H1 (cell line): Measurements from ENCODE around the gene AVPR1A. TPM values are rescaled to one million over a fixed set of nuclear protein-coding genes. Genes with fewer than 3 reads are reported as not detected.

Source experiments
- CTCF ChIA-PET: fragments of 300-600 bp; sonication (Branson Sonifier 250); formaldehyde crosslinking; loops from one replicate; lab custom pipeline; 2021; ENCODE audit not compliant: partially characterized antibody; lab: Charles Lee
- POLR2A ChIA-PET: fragments of 300-600 bp; sonication (Branson Sonifier 250); formaldehyde crosslinking; loops from one replicate; lab custom pipeline; 2021; ENCODE audit warnings: inconsistent platforms; ENCODE audit not compliant: partially characterized antibody; lab: Charles Lee
- DNase-seq, 2 experiments: peaks; one replicate each; pipeline versions ENCODE4 v3.0.0 to v3.0.0-alpha.2; 2010 to 2022; ENCODE audit warnings: low spot score in 2 of 2, low read depth in 1 of 2, mixed read lengths in 1 of 2
- FAIRE-seq: peaks from 2 replicates; lab custom pipeline; 2011; peaks lifted over from hg19 to GRCh38; lab: Jason Lieb, UNC
- H2AFZ ChIP-seq: 2 replicates; pipeline ENCODE4 v1.8.1; 2012; ENCODE audit warnings: low read length, inconsistent platforms
- H2AK5ac ChIP-seq: 2 replicates; pipeline ENCODE4 v1.6.1; 2013; ENCODE audit warnings: low read depth, low read length
- H2BK120ac ChIP-seq: replicated peaks from 2 replicates; pipeline ENCODE3; 2013; ENCODE audit warnings: low read depth, low read length, inconsistent platforms
- H2BK12ac ChIP-seq: 2 replicates; pipeline ENCODE4 v1.6.1; 2013; ENCODE audit warnings: low read depth, low read length
- H2BK15ac ChIP-seq: 2 replicates; pipeline ENCODE4 v1.6.1; 2013; ENCODE audit warnings: low read length
- H2BK20ac ChIP-seq: 2 replicates; pipeline ENCODE4 v1.6.1; 2013; ENCODE audit warnings: low read length
- H2BK5ac ChIP-seq: 2 replicates; pipeline ENCODE4 v1.6.1; 2013; ENCODE audit warnings: low read depth, low read length
- H3K14ac ChIP-seq: 2 replicates; pipeline ENCODE4 v1.6.1; 2013; ENCODE audit warnings: inconsistent platforms; ENCODE audit not compliant: insufficient read length
- H3K18ac ChIP-seq: 2 replicates; pipeline ENCODE4 v1.6.1; 2013; ENCODE audit warnings: low read length; ENCODE audit errors: extremely low read depth
- H3K23ac ChIP-seq: 2 replicates; pipeline ENCODE4 v1.6.1; 2013; ENCODE audit warnings: inconsistent platforms; ENCODE audit not compliant: insufficient read length
- H3K23me2 ChIP-seq: 2 replicates; pipeline ENCODE4 v1.6.1; 2013; ENCODE audit warnings: low read depth, low read length
- H3K27ac ChIP-seq: 2 replicates; pipeline ENCODE4 v1.6.1; 2011; ENCODE audit warnings: low read depth, low read length, inconsistent platforms
- H3K27me3 ChIP-seq, 4 experiments: replicated peaks in 1 of 4; 1 replicate in 1 of 4; 2 replicates in 3 of 4; pipeline versions ENCODE4 v1.6.1 to v1.8.1; 2011 to 2013; ENCODE audit warnings: low read length in 3 of 4, mild to moderate bottlenecking in 3 of 4, inconsistent platforms in 2 of 4, mixed read lengths in 2 of 4, moderate library complexity in 1 of 4; ENCODE audit not compliant: control insufficient read depth in 3 of 4, insufficient read depth in 3 of 4; ENCODE audit errors: extremely low read depth in 1 of 4
- H3K36me3 ChIP-seq, 4 experiments: 2 replicates each; pipeline versions ENCODE4 v1.6.1 to v1.8.1; 2011 to 2013; ENCODE audit warnings: mild to moderate bottlenecking in 4 of 4, low read length in 3 of 4, moderate library complexity in 2 of 4, control low read depth in 1 of 4, inconsistent platforms in 1 of 4; ENCODE audit not compliant: insufficient read depth in 4 of 4, control insufficient read depth in 2 of 4
- H3K4ac ChIP-seq: replicated peaks from 2 replicates; pipeline ENCODE3; 2013; ENCODE audit warnings: low read length, low read depth, mixed read lengths, inconsistent platforms; ENCODE audit not compliant: insufficient read length
- H3K4me1 ChIP-seq, 4 experiments: replicated peaks in 1 of 4; 1 replicate in 1 of 4; 2 replicates in 3 of 4; pipeline versions ENCODE4 v1.6.1 to v1.8.1; 2011 to 2013; ENCODE audit warnings: low read length in 3 of 4, inconsistent platforms in 2 of 4, mixed read lengths in 1 of 4; ENCODE audit not compliant: insufficient read depth in 4 of 4, control insufficient read depth in 3 of 4
- H3K4me2 ChIP-seq, 2 experiments: 2 replicates each; pipeline versions ENCODE4 v1.6.1 to v1.8.1; 2011 to 2013; ENCODE audit warnings: low read depth in 2 of 2, low read length in 2 of 2, control low read depth in 1 of 2, inconsistent platforms in 1 of 2, mild to moderate bottlenecking in 1 of 2; ENCODE audit not compliant: insufficient read depth in 1 of 2
- H3K4me3 ChIP-seq, 4 experiments: fragments of 200-600, 300-600 bp in 1 of 4; sonication (generic), shearing (Covaris generic), sonication (Bioruptor Twin) in 1 of 4; 2 replicates each; pipeline versions ENCODE4 v1.5.1 to v1.8.1; 2011 to 2016; ENCODE audit warnings: low read length in 4 of 4, low read depth in 3 of 4, control low read depth in 2 of 4, inconsistent platforms in 2 of 4, mild to moderate bottlenecking in 2 of 4, mixed read lengths in 1 of 4, moderate library complexity in 1 of 4; ENCODE audit not compliant: insufficient read depth in 2 of 4; ENCODE audit errors: extremely low read depth in 1 of 4
- H3K56ac ChIP-seq: replicated peaks from 2 replicates; pipeline ENCODE3; 2013; ENCODE audit warnings: low read depth, mild to moderate bottlenecking, mixed read lengths, low read length, inconsistent platforms; ENCODE audit not compliant: insufficient read length
- H3K79me1 ChIP-seq: 2 replicates; pipeline ENCODE4 v1.6.1; 2013; ENCODE audit warnings: low read depth, low read length, control low read depth
- H3K79me2 ChIP-seq, 2 experiments: 2 replicates each; pipeline versions ENCODE4 v1.6.1 to v1.8.1; 2012 to 2013; ENCODE audit warnings: low read length in 2 of 2, mild to moderate bottlenecking in 2 of 2, inconsistent platforms in 1 of 2; ENCODE audit not compliant: insufficient read depth in 2 of 2, control insufficient read depth in 1 of 2
- H3K9ac ChIP-seq, 4 experiments: replicated peaks in 1 of 4; 1 replicate in 1 of 4; 2 replicates in 3 of 4; pipeline versions ENCODE4 v1.6.1 to v1.8.1; 2011 to 2013; ENCODE audit warnings: low read depth in 3 of 4, low read length in 3 of 4, control low read depth in 2 of 4, mild to moderate bottlenecking in 2 of 4, moderate library complexity in 2 of 4, inconsistent platforms in 1 of 4; ENCODE audit errors: extremely low read depth in 1 of 4
- H3K9me3 ChIP-seq, 2 experiments: 2 replicates each; pipeline versions ENCODE4 v1.6.1 to v1.8.1; 2012 to 2013; ENCODE audit warnings: mild to moderate bottlenecking in 2 of 2, moderate library complexity in 2 of 2, control low read depth in 1 of 2, inconsistent platforms in 1 of 2, low read depth in 1 of 2, low read length in 1 of 2, mixed read lengths in 1 of 2; ENCODE audit not compliant: insufficient read depth in 2 of 2
- H4K20me1 ChIP-seq, 2 experiments: replicated peaks in 1 of 2; 2 replicates each; pipeline versions ENCODE3 to v1.8.1; 2011 to 2013; ENCODE audit warnings: inconsistent platforms in 2 of 2, low read length in 2 of 2, mild to moderate bottlenecking in 1 of 2; ENCODE audit not compliant: insufficient read depth in 2 of 2, control insufficient read depth in 1 of 2
- H4K5ac ChIP-seq: 2 replicates; pipeline ENCODE4 v1.6.1; 2013; ENCODE audit warnings: low read length, low read depth, mixed read lengths, inconsistent platforms; ENCODE audit not compliant: insufficient read length
- H4K8ac ChIP-seq: 2 replicates; pipeline ENCODE4 v1.8.0; 2013; ENCODE audit warnings: mild to moderate bottlenecking, moderate library complexity, low read length, inconsistent platforms; ENCODE audit not compliant: insufficient read depth; ENCODE audit errors: extremely low read depth
- H4K91ac ChIP-seq: replicated peaks from 2 replicates; pipeline ENCODE3; 2013; ENCODE audit warnings: low read length, mixed read lengths, inconsistent platforms; ENCODE audit not compliant: insufficient read length
- BRCA1 ChIP-seq: IDR thresholded peaks from 2 replicates; pipeline ENCODE4 v1.6.1; 2012; ENCODE audit warnings: low read depth, low read length, improper control_type of control experiment
- CBX8 ChIP-seq: fragments of 300-800, 300-1000 bp; sonication (generic); IDR thresholded peaks from 2 replicates; pipeline ENCODE4 v1.7.1; 2016; ENCODE audit warnings: low read depth, low read length, borderline replicate concordance
- CREB1 ChIP-seq: IDR thresholded peaks from 2 replicates; pipeline ENCODE4 v1.6.1; 2012; ENCODE audit warnings: inconsistent platforms
- GABPA ChIP-seq: IDR thresholded peaks from 2 replicates; pipeline ENCODE4 v1.6.1; 2011; ENCODE audit warnings: mild to moderate bottlenecking, low read length, moderate library complexity, borderline replicate concordance; ENCODE audit not compliant: insufficient read depth
- PHF8 ChIP-seq: fragments of 200-600 bp; sonication (generic); conservative IDR thresholded peaks from 2 replicates; pipeline ENCODE4 v1.7.1; 2012; ENCODE audit warnings: low read depth, mild to moderate bottlenecking, inconsistent platforms, low read length, moderate library complexity
- POLR2AphosphoS5 ChIP-seq: IDR thresholded peaks from 2 replicates; pipeline ENCODE4 v1.6.1; 2011; ENCODE audit warnings: low read depth, low read length
- SAP30 ChIP-seq: fragments of 300-600 bp; sonication (generic); IDR thresholded peaks from 2 replicates; pipeline ENCODE4 v1.7.1; 2012; ENCODE audit warnings: low read length, moderate library complexity, mild to moderate bottlenecking, inconsistent platforms; ENCODE audit not compliant: insufficient read depth, insufficient replicate concordance
- TAF1 ChIP-seq: IDR thresholded peaks from 2 replicates; pipeline ENCODE4 v1.6.1; 2011; ENCODE audit warnings: mild to moderate bottlenecking, low read depth, low read length
- TBP ChIP-seq: IDR thresholded peaks from 2 replicates; pipeline ENCODE4 v1.6.1; 2011; ENCODE audit warnings: low read depth, low read length, improper control_type of control experiment
- YY1 ChIP-seq: IDR thresholded peaks from 2 replicates; pipeline ENCODE4 v1.6.1; 2011; ENCODE audit warnings: low read depth, mild to moderate bottlenecking, low read length
- WGBS, 2 experiments: shearing (Covaris generic) in 1 of 2; methylation state at CpG; one replicate each; pipeline versions ENCODE4 v1.1.6 to v1.1.7; 2013 to 2015; ENCODE audit warnings: low lambda C conversion rate in 2 of 2, mixed read lengths in 2 of 2, inconsistent platforms in 1 of 2, low coverage in 1 of 2, missing lambda C conversion rate in 1 of 2; ENCODE audit not compliant: insufficient replicate concordance in 2 of 2, insufficient coverage in 1 of 2, insufficient read length in 1 of 2; ENCODE audit errors: extremely low coverage in 1 of 2, missing lambda C conversion rate in 1 of 2; 5-methylcytosine and 5-hydroxymethylcytosine counted together
- polyA plus RNA-seq, 7 experiments: library from polyadenylated mRNA; depleted of rRNA in 3 of 7; stranded (reverse) in 5 of 7; unstranded in 2 of 7; fragments of >200 nt in 5 of 7; fragments of 200-250 nt in 2 of 7; gene quantifications; 1 replicate in 5 of 7; 2 replicates in 1 of 7; 4 replicates in 1 of 7; pipeline versions ENCODE4 v1.2.1 to v1.2.3, GENCODE V29; 2011 to 2013; ENCODE audit warnings: missing spikeins in 2 of 7, mixed read lengths in 2 of 7
- total RNA-seq: library from RNA; stranded (reverse); fragmentation: NEBNext Ultra II Directional; extraction: Animal tissue kit (Norgen Biotek cat#: 25700); gene quantifications from 2 replicates; pipeline ENCODE4 v1.2.1, GENCODE V29; 2021
- TF ChIP-seq, protein P1 (sequence below), 3 experiments: IDR thresholded peaks; 1 replicate in 2 of 3; 2 replicates in 1 of 3; pipeline versions ENCODE4 v1.5.1 to v1.6.1; 2011; ENCODE audit warnings: low read length in 3 of 3, mild to moderate bottlenecking in 3 of 3, inconsistent platforms in 2 of 3, low read depth in 1 of 3, moderate library complexity in 1 of 3; ENCODE audit not compliant: insufficient read depth in 1 of 3; ENCODE audit errors: control extremely low read depth in 1 of 3
- TF ChIP-seq, protein P2 (sequence below): IDR thresholded peaks from 2 replicates; pipeline ENCODE4 v1.6.1; 2012; ENCODE audit warnings: inconsistent platforms

The AVPR1A gene
- total and polyA plus RNA-seq, 2 of the 8 experiments (the other 6 are each of a cell fraction or from before 2014, with no cell fraction given) = 0.14 to 0.20 TPM

GRCh38 chr12:63093711-63094110, 57.3 kb downstream of the AVPR1A start:
- Histone ChIP-seq H3K14ac (no peak overlapping the region), H3K23ac (no peak overlapping the region), H3K79me1 (no peaks in the 10 kb centered on the region), H2AFZ (peak overlapping the region; percentile 83; the same call in 1 of the 2 replicates), H3K79me2 (no peaks in the 10 kb centered on the region), H2BK15ac (no peak overlapping the region), H4K5ac (no peak overlapping the region), H4K8ac (no peak overlapping the region), H2BK12ac (no peak overlapping the region), H3K36me3 (no peaks in the 10 kb centered on the region), H3K4me2 (no peak overlapping the region), H4K20me1 (no peaks in the 10 kb centered on the region), H3K9ac (no peak overlapping the region), H3K56ac (no peak overlapping the region), H4K91ac (no peak overlapping the region), H2BK20ac (no peak overlapping the region), H2BK5ac (no peak overlapping the region), H3K23me2 (no peaks in the 10 kb centered on the region), H3K9me3 (no peaks in the 10 kb centered on the region), H3K4me1 (no peaks in the 10 kb centered on the region), H3K4ac (no peak overlapping the region), H3K18ac (no peak overlapping the region), H3K4me3 (no peak overlapping the region), H2BK120ac (no peak overlapping the region), H2AK5ac (no peak overlapping the region), H3K27ac (no peak overlapping the region), H3K27me3 (no peaks in the 10 kb centered on the region)
- 80% methylated on average over 2 of the region's 2 CpGs; no CpG with 5 or more reads in 1 of the 2 experiments for WGBS, 2 experiments
- no peak for DNase-seq
- FAIRE-seq = no peak
- ChIA-PET CTCF (interaction anchor here (1.7 to 2.7 kb wide), 4 partner anchors 9 to 24 kb away, joined by 5 to 9 read pairs (median 8); no protein-coding TSS in a partner anchor), POLR2A (no interaction called here)
- no peak for TF ChIP-seq POLR2AphosphoS5
- no peak for TF ChIP-seq CBX8
- no peak for TF ChIP-seq PHF8
- TF ChIP-seq, protein P1, sequence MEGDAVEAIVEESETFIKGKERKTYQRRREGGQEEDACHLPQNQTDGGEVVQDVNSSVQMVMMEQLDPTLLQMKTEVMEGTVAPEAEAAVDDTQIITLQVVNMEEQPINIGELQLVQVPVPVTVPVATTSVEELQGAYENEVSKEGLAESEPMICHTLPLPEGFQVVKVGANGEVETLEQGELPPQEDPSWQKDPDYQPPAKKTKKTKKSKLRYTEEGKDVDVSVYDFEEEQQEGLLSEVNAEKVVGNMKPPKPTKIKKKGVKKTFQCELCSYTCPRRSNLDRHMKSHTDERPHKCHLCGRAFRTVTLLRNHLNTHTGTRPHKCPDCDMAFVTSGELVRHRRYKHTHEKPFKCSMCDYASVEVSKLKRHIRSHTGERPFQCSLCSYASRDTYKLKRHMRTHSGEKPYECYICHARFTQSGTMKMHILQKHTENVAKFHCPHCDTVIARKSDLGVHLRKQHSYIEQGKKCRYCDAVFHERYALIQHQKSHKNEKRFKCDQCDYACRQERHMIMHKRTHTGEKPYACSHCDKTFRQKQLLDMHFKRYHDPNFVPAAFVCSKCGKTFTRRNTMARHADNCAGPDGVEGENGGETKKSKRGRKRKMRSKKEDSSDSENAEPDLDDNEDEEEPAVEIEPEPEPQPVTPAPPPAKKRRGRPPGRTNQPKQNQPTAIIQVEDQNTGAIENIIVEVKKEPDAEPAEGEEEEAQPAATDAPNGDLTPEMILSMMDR (IDR thresholded peaks at IDR 0.05; ENCODE audit: control extremely low read depth in 1 of 3, insufficient read depth in 1 of 3, low read depth in 1 of 3, low read length in 3 of 3) = no peak
- TF ChIP-seq GABPA = no peak
- no peak for TF ChIP-seq CREB1
- no peak for TF ChIP-seq TBP
- no peak for TF ChIP-seq TAF1
- no peak for TF ChIP-seq BRCA1
- TF ChIP-seq YY1 = no peak
- no peak for TF ChIP-seq SAP30
- TF ChIP-seq, protein P2, sequence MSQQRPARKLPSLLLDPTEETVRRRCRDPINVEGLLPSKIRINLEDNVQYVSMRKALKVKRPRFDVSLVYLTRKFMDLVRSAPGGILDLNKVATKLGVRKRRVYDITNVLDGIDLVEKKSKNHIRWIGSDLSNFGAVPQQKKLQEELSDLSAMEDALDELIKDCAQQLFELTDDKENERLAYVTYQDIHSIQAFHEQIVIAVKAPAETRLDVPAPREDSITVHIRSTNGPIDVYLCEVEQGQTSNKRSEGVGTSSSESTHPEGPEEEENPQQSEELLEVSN = no peak
